Left ventricle myocardium inferior (tissue), 1 donor: ENCODE data around the gene CYP21A2. TPM values are rescaled to one million over a fixed set of nuclear protein-coding genes. Genes with fewer than 3 reads are reported as not detected.
A peak's percentile ranks its signal among the peaks of the same experiment; 100 is the strongest.
"Not testable (repeated sequence)": the region's sequence is repeated elsewhere in the genome, so short reads cannot be mapped to it uniquely, and the experiment has no call there.

Source experiments
- DNase-seq: peaks from one replicate; pipeline ENCODE4 v3.0.0-alpha.2; 2020
- H3K27ac ChIP-seq: fragments of 200-600 bp; replicated peaks from 2 replicates; pipeline ENCODE4 v1.8.0; 2021
- H3K27me3 ChIP-seq: fragments of 200-600 bp; 2 replicates; pipeline ENCODE4 v1.8.0; 2021; ENCODE audit warnings: low read depth
- H3K36me3 ChIP-seq: fragments of 200-600 bp; 2 replicates; pipeline ENCODE4 v1.8.0; 2021
- H3K4me1 ChIP-seq: fragments of 200-600 bp; 2 replicates; pipeline ENCODE4 v1.8.0; 2021
- H3K4me3 ChIP-seq: fragments of 200-600 bp; 2 replicates; pipeline ENCODE4 v1.8.0; 2021; ENCODE audit warnings: mild to moderate bottlenecking, moderate library complexity
- H3K9me3 ChIP-seq: fragments of 200-600 bp; replicated peaks from 2 replicates; pipeline ENCODE4 v1.8.0; 2021
- intact Hi-C: fragments of 100-400 bp; cut with micrococcal nuclease; formaldehyde crosslinking; loops from one replicate; pipeline ENCODE4 v1.11.0; 2022
- long read RNA-seq: library from polyadenylated mRNA; unstranded; transcript quantifications from one replicate; pipeline ENCODE4 v2.0.0, GENCODE V29; 2021
- total RNA-seq: library from RNA; stranded (reverse); fragmentation: NEBNext Ultra II Directional; extraction: Animal tissue kit (Norgen Biotek cat#: 25700); gene quantifications from one replicate; pipeline ENCODE4 v1.2.1, GENCODE V29; 2021
- donor health status: DM: no; HTN: yes; CAD: no; lungs with severe emphysema.

Gene CYP21A2
- 0.41 TPM for total RNA-seq
- long read RNA-seq, result 0 reads

GRCh38 chr6:32037598-32038524 is at the start of gene CYP21A2:
CYP21A2 (plus strand) TSS chr6:32038415; CDS start chr6:32038423, 8 bp downstream.
- H3K27ac ChIP-seq, result not testable (repeated sequence)

DNA sequence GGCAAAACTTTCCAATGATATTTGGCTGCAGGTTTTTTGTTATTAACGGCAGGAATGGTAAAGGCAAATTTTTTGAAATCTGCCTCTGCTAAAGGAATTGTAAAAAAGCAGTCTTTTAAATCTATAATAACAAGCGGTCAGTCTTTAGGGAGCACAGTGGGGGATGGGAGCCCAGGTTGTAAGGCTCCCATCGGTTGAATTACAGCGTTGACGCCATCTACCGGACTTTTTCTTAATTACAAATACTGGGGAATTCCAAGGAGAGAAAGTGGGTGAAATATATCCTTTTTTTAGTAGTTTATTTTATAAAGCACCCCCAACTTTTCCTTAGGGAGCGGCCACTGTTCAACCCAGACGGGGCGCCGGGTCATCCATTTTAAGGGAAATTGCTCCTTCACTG is 48.9 kb upstream of the CYP21A2 start:
- H3K4me1 ChIP-seq, H3K9me3 ChIP-seq, intact Hi-C loops, H3K4me3 ChIP-seq, H3K36me3 ChIP-seq, H3K27me3 ChIP-seq, DNase-seq, H3K27ac ChIP-seq: not testable (repeated sequence)

More at GRCh38 chr6:32037598-32038524, at the start of gene CYP21A2:
- H3K27me3 ChIP-seq, H3K9me3 ChIP-seq, H3K4me1 ChIP-seq, H3K36me3 ChIP-seq, H3K4me3 ChIP-seq, intact Hi-C loops: not testable (repeated sequence)
- peak; percentile 6 for DNase-seq

- H3K36me3 ChIP-seq, H3K27me3 ChIP-seq: not testable (repeated sequence)
Observed at GRCh38 chr6:31994421-31994820, 43.8 kb upstream of the CYP21A2 start.

DNA sequence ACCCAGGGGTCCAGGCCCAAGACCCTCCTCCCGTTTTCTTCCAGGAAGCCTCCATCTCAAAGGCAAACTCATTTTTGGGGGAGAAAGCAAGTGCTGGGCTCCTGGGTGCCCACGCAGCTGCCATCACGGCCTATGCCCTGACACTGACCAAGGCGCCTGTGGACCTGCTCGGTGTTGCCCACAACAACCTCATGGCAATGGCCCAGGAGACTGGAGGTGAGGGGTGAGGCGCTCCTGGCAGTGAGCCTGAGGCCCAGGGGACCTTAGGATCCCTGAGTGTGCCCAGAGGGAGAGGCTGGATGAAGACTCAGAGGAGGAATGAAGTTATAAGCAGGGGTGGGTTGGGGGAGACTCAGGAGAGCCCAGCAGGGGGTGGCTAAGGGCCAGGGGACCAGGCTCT is 41.8 kb upstream of the CYP21A2 start:
- H3K36me3 ChIP-seq, DNase-seq, intact Hi-C loops, H3K4me1 ChIP-seq, H3K4me3 ChIP-seq, H3K9me3 ChIP-seq, H3K27ac ChIP-seq, H3K27me3 ChIP-seq: not testable (repeated sequence)

More at GRCh38 chr6:31994421-31994820, 43.8 kb upstream of the CYP21A2 start:
- H3K9me3 ChIP-seq, H3K4me3 ChIP-seq, H3K27ac ChIP-seq, DNase-seq, intact Hi-C loops, H3K4me1 ChIP-seq: not testable (repeated sequence)

DNA sequence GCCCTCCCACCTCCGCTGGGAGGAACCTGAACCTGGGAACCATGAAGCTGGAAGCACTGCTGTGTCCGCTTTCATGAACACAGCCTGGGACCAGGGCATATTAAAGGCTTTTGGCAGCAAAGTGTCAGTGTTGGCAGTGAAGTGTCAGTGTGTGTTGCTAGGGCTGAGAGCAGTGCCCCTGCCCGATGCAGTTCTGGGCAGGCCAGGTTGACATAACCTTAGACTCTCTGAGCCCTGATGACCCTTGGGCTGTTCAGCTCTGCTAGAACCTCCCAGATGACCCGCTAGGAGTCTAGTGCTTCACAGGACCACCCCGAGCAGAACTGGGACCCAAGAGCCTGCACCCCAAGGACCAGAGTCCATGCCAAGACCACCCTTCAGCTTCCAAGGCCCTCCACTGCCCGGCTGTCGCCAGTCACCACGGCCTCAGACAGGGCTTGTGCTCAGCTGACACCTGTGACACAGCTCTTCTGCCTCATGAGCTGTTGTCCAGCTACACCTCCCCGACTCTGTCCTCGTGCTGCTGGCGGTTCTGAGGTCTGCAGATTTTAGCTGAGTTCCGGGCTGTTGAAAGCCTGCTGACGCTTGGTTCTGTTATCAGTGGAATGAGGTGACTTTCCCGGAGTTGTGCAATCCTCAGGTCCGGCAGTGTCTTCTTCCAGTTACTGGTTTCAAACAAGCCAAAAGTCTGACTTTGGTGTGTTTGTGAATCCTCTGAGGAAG is 35.5 kb upstream of the CYP21A2 start:
- H3K27me3 ChIP-seq, H3K27ac ChIP-seq, DNase-seq, H3K4me3 ChIP-seq, intact Hi-C loops, H3K36me3 ChIP-seq, H3K4me1 ChIP-seq, H3K9me3 ChIP-seq: not testable (repeated sequence)

GRCh38 chr6:32003301-32003700 is 34.9 kb upstream of the CYP21A2 start:
- intact Hi-C loops, H3K36me3 ChIP-seq, H3K27ac ChIP-seq, H3K27me3 ChIP-seq, DNase-seq, H3K9me3 ChIP-seq, H3K4me1 ChIP-seq, H3K4me3 ChIP-seq: not testable (repeated sequence)

- H3K9me3 ChIP-seq, H3K4me3 ChIP-seq, DNase-seq, H3K36me3 ChIP-seq, H3K27ac ChIP-seq, intact Hi-C loops, H3K27me3 ChIP-seq, H3K4me1 ChIP-seq: not testable (repeated sequence)
Observed at GRCh38 chr6:32004393-32004792, 33.8 kb upstream of the CYP21A2 start.

- H3K9me3 ChIP-seq, H3K27me3 ChIP-seq, H3K4me3 ChIP-seq, DNase-seq, H3K4me1 ChIP-seq, H3K36me3 ChIP-seq, H3K27ac ChIP-seq, intact Hi-C loops: not testable (repeated sequence)
Observed at GRCh38 chr6:32004864-32005537, 33.2 kb upstream of the CYP21A2 start.

DNA sequence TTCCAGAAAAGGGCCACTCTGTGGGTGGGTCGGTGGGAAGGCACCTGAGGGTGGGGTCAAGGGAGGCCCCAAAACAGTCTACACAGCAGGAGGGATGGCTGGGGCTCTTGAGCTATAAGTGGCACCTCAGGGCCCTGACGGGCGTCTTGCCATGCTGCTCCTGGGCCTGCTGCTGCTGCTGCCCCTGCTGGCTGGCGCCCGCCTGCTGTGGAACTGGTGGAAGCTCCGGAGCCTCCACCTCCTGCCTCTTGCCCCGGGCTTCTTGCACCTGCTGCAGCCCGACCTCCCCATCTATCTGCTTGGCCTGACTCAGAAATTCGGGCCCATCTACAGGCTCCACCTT is 32.7 kb upstream of the CYP21A2 start:
- H3K4me1 ChIP-seq, H3K4me3 ChIP-seq, H3K9me3 ChIP-seq, intact Hi-C loops, H3K36me3 ChIP-seq, H3K27me3 ChIP-seq, H3K27ac ChIP-seq: not testable (repeated sequence)
- peak; percentile 12 for DNase-seq

GRCh38 chr6:32005991-32006529 is 32.2 kb upstream of the CYP21A2 start:
- intact Hi-C loops, H3K9me3 ChIP-seq, H3K4me1 ChIP-seq, H3K27me3 ChIP-seq, H3K27ac ChIP-seq, H3K4me3 ChIP-seq, H3K36me3 ChIP-seq: not testable (repeated sequence)
- peak; percentile 2 for DNase-seq

DNA sequence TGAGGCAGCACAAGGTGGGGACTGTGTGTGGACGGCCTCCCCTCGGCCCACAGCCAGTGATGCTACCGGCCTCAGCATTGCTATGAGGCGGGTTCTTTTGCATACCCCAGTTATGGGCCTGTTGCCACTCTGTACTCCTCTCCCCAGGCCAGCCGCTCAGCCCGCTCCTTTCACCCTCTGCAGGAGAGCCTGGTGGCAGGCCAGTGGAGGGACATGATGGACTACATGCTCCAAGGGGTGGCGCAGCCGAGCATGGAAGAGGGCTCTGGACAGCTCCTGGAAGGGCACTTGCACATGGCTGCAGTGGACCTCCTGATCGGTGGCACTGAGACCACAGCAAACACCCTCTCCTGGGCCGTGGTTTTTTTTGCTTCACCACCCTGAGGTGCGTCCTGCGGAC is 31.1 kb upstream of the CYP21A2 start:
- DNase-seq, H3K9me3 ChIP-seq, H3K4me3 ChIP-seq, H3K27me3 ChIP-seq, H3K36me3 ChIP-seq, intact Hi-C loops, H3K4me1 ChIP-seq, H3K27ac ChIP-seq: not testable (repeated sequence)

DNA sequence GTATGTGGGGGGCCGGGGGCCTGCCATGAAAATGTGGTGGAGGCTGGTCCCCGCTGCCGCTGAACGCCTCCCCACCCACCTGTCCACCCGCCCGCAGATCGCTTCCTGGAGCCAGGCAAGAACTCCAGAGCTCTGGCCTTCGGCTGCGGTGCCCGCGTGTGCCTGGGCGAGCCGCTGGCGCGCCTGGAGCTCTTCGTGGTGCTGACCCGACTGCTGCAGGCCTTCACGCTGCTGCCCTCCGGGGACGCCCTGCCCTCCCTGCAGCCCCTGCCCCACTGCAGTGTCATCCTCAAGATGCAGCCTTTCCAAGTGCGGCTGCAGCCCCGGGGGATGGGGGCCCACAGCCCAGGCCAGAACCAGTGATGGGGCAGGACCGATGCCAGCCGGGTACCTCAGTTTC is 30.2 kb upstream of the CYP21A2 start:
- H3K27ac ChIP-seq, H3K36me3 ChIP-seq, H3K27me3 ChIP-seq, intact Hi-C loops, H3K4me3 ChIP-seq, H3K9me3 ChIP-seq, H3K4me1 ChIP-seq: not testable (repeated sequence)
- peak; percentile 5 for DNase-seq

- H3K4me1 ChIP-seq, H3K4me3 ChIP-seq, H3K36me3 ChIP-seq, H3K27ac ChIP-seq, H3K9me3 ChIP-seq, intact Hi-C loops, H3K27me3 ChIP-seq: not testable (repeated sequence)
- peak; percentile 4 for DNase-seq
Observed at GRCh38 chr6:32008616-32009015, 29.6 kb upstream of the CYP21A2 start.
